ENCODE measurements around the gene BIVM. TPM values are rescaled to one million over a fixed set of nuclear protein-coding genes. Genes with fewer than 3 reads are reported as not detected.

The BIVM gene
- total RNA-seq, 4 donors from 2014 or later = 5.4 to 16.0 (median 7.7) TPM

DNA sequence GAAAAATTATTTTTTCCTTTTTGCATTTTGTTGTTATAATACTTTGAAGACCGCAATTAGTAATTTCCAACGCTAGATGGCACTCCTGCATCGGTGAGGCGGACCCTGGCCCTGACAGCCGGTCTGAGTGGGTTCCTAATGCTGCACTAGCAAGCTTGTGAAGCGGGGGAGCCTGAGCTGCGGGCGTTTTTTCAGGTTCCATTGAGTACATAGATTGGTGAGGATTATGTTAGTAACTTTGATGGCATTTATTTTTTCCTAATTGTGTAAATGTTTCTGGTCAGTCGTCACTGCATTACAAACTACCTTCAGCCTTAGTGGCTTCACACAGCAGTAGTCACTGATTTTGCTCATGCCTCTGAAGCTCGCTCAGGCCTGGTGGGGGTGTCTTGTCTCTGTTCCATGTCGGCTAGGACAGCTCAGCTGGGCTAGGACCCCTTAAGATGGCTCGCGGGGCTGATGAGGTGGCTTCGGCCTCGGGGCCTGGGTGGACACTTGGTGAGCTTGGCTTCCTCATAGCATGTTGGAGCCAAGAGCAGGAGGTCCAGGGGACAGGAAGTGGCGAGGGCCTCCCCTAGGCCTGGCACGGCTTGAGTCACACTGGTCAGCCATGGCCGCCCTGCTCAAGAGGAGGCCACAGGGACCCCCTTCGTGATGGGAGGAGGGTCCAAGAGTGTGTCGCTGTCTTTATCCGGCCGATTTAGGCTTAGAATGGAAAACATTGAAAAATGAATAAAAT lies 71.9 kb downstream of the BIVM start:
- WGBS, 2 donors = 54 to 55% methylated on average over 22 of the region's 22 CpGs
- TF ChIP-seq POLR2A (IDR thresholded peaks at IDR 0.05) = no peak
- TF ChIP-seq, protein P1, sequence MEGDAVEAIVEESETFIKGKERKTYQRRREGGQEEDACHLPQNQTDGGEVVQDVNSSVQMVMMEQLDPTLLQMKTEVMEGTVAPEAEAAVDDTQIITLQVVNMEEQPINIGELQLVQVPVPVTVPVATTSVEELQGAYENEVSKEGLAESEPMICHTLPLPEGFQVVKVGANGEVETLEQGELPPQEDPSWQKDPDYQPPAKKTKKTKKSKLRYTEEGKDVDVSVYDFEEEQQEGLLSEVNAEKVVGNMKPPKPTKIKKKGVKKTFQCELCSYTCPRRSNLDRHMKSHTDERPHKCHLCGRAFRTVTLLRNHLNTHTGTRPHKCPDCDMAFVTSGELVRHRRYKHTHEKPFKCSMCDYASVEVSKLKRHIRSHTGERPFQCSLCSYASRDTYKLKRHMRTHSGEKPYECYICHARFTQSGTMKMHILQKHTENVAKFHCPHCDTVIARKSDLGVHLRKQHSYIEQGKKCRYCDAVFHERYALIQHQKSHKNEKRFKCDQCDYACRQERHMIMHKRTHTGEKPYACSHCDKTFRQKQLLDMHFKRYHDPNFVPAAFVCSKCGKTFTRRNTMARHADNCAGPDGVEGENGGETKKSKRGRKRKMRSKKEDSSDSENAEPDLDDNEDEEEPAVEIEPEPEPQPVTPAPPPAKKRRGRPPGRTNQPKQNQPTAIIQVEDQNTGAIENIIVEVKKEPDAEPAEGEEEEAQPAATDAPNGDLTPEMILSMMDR (IDR thresholded peaks at IDR 0.05) = no peak
- no peak overlapping the region for H3K4me3 ChIP-seq (ENCODE audit: low read depth, poor library complexity, severe bottlenecking)
- DNase-seq (ENCODE audit: low spot score in 2 of 2) = no peak
- intact Hi-C loops (cut with DNase I; ENCODE audit: low total_unique reads) = no loop called here

DNA sequence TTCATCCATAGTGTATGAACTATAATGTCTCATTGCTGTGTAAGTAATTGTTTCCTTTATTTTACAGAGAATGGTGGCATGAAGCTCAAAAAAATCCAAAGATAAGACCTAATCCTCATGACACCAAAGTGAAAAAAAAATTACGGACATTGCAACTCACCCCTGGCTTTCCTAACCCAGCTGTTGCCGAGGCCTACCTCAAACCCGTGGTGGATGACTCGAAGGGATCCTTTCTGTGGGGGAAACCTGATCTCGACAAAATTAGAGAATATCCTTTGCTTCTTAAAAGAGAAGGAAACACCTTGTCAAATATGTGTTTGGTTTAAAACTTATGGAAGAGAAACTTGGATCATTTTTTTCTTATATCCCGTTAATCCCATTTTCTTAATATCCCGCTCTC lies 73.2 kb downstream of the BIVM start:
- intact Hi-C loops (cut with DNase I; ENCODE audit: low total_unique reads) = no loop called here
- DNase-seq (ENCODE audit: low spot score in 2 of 2) = no peak
- no peak overlapping the region for H3K4me3 ChIP-seq (ENCODE audit: low read depth, poor library complexity, severe bottlenecking)
- TF ChIP-seq, protein P1 (IDR thresholded peaks at IDR 0.05) = no peak
- no peak for TF ChIP-seq POLR2A (IDR thresholded peaks at IDR 0.05)
- WGBS, 2 donors = 93 to 94% methylated on average over 7 of the region's 7 CpGs

DNA sequence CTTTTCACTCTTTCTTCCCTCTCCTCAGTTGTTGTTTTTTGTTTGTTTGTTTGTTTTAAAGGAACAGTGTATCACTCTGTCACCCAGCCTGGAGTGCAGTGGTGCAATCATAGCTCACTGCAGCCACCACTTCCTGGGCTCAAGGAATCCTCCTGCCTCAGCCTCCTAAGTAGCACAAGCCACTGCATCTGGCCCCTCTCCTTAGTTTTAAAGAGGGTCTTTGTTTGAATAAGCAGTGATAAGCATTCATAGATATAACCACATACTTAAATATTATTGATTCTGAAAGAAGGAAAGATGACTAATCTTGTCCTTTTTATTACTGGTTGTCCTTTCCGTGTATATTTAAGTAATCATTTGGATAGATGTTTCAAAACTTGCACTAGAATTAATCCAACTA lies 73.6 kb downstream of the BIVM start:
- WGBS, 2 donors = 89% methylated on average over 1 of the region's 1 CpG
- no peak for DNase-seq (ENCODE audit: low spot score in 2 of 2)
- H3K4me3 ChIP-seq (ENCODE audit: low read depth, poor library complexity, severe bottlenecking) = no peak overlapping the region
- intact Hi-C loops (cut with DNase I; ENCODE audit: low total_unique reads) = no loop called here
- no peak for TF ChIP-seq POLR2A (IDR thresholded peaks at IDR 0.05)

GRCh38 chr13:102873653-102874052 lies 74.7 kb downstream of the BIVM start:
- WGBS, 2 donors = 53 to 59% methylated on average over 3 of the region's 3 CpGs
- H3K4me3 ChIP-seq (ENCODE audit: low read depth, poor library complexity, severe bottlenecking) = no peak overlapping the region
- intact Hi-C loops (cut with DNase I; ENCODE audit: low total_unique reads) = no loop called here
- no peak for TF ChIP-seq POLR2A (IDR thresholded peaks at IDR 0.05)
- TF ChIP-seq, protein P1 (IDR thresholded peaks at IDR 0.05) = no peak
- DNase-seq (ENCODE audit: low spot score in 2 of 2) = no peak

- intact Hi-C loops (cut with DNase I; ENCODE audit: low total_unique reads) = no loop called here
- no peak overlapping the region for H3K4me3 ChIP-seq (ENCODE audit: low read depth, poor library complexity, severe bottlenecking)
- TF ChIP-seq POLR2A (IDR thresholded peaks at IDR 0.05) = no peak
- TF ChIP-seq, protein P1 (IDR thresholded peaks at IDR 0.05) = no peak
- WGBS, 2 donors = 85 to 89% methylated on average over 4 of the region's 4 CpGs
- DNase-seq (ENCODE audit: low spot score in 2 of 2) = no peak
These were observed 76.3 kb downstream of the BIVM start for GRCh38 chr13:102875256-102875655.

DNA sequence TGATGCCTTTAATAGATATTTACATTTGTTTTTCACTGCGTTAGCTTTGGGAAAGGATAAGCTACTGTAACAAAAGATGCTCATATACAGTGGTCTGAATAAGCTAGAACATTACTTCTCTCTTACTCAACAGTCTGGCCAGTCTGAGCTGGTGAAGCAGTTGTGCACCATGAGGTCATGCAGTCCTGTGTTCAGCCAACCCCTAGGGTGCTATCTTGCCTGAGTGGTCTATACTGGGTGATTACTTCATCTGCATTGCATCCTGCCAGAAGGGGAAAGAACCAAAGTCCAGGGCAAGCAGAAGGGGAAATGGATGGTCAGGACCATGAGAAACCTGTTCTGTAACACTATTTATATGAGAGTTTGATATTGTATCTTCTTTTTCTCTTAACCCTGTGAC lies 78.4 kb downstream of the BIVM start:
- WGBS, 2 donors = 95 to 97% methylated on average over 1 of the region's 1 CpG
- no peak for TF ChIP-seq POLR2A (IDR thresholded peaks at IDR 0.05)
- TF ChIP-seq, protein P1 (IDR thresholded peaks at IDR 0.05) = no peak
- no peak overlapping the region for H3K4me3 ChIP-seq (ENCODE audit: low read depth, poor library complexity, severe bottlenecking)
- no peak for DNase-seq (ENCODE audit: low spot score in 2 of 2)
- intact Hi-C loops (cut with DNase I; ENCODE audit: low total_unique reads) = no loop called here
